Stimulated activated CD4-positive, alpha-beta T cell treated with anti-CD3 and anti-CD28 coated beads, Interleukin-12 subunit alpha, Interleukin-12 subunit beta, amount 100 ng/mL, for 4 hours (primary cell): ENCODE results near the gene DNAH11.

Experiments used
- DNase-seq: peaks from one replicate; pipeline ENCODE4 v3.0.0-alpha.2; 2020

Gene DNAH11

GRCh38 chr7:21562385-21562784, 19.5 kb downstream of the DNAH11 start:
- DNase-seq = no peak

GRCh38 chr7:21565614-21566013, 22.8 kb downstream of the DNAH11 start:
- DNase-seq = no peak

- no peak for DNase-seq
Measured at GRCh38 chr7:21566094-21566493, 23.3 kb downstream of the DNAH11 start.

GRCh38 chr7:21568762-21569161, 25.9 kb downstream of the DNAH11 start:
- no peak for DNase-seq

- DNase-seq = no peak
Measured at GRCh38 chr7:21572331-21573313, 29.8 kb downstream of the DNAH11 start.

GRCh38 chr7:21579341-21580072, 36.7 kb downstream of the DNAH11 start:
- no peak for DNase-seq

GRCh38 chr7:21580073-21580521, 37.3 kb downstream of the DNAH11 start:
- no peak for DNase-seq

- no peak for DNase-seq
Measured at GRCh38 chr7:21585070-21585724, 42.4 kb downstream of the DNAH11 start.

GRCh38 chr7:21587139-21587784, 44.4 kb downstream of the DNAH11 start:
- DNase-seq = no peak

GRCh38 chr7:21596801-21597200, 54.0 kb downstream of the DNAH11 start:
- no peak for DNase-seq

GRCh38 chr7:21603462-21603861, 60.6 kb downstream of the DNAH11 start:
- DNase-seq = no peak

GRCh38 chr7:21603972-21604749, 61.3 kb downstream of the DNAH11 start:
- DNase-seq = no peak

- DNase-seq = no peak
Measured at GRCh38 chr7:21605008-21605585, 62.3 kb downstream of the DNAH11 start.

GRCh38 chr7:21608465-21608864, 65.6 kb downstream of the DNAH11 start:
- no peak for DNase-seq

- no peak for DNase-seq
Measured at GRCh38 chr7:21611129-21611528, 68.3 kb downstream of the DNAH11 start.

- DNase-seq = no peak
Measured at GRCh38 chr7:21616091-21616490, 73.3 kb downstream of the DNAH11 start.

GRCh38 chr7:21616796-21617436, 74.1 kb downstream of the DNAH11 start:
- no peak for DNase-seq

GRCh38 chr7:21617513-21617912, 74.7 kb downstream of the DNAH11 start:
- DNase-seq = no peak

GRCh38 chr7:21617916-21618390, 75.1 kb downstream of the DNAH11 start:
- no peak for DNase-seq

- no peak for DNase-seq
Measured at GRCh38 chr7:21618706-21619105, 75.9 kb downstream of the DNAH11 start.

GRCh38 chr7:21620054-21620453, 77.2 kb downstream of the DNAH11 start:
- no peak for DNase-seq
